GM23248 (cell line): ENCODE results near the gene IGSF5. TPM values are rescaled to one million over a fixed set of nuclear protein-coding genes. Genes with fewer than 3 reads are reported as not detected.
"Not testable (repeated sequence)": the region's sequence is repeated elsewhere in the genome, so short reads cannot be mapped to it uniquely, and the experiment has no call there.

Experiments used
- DNase-seq: peaks from one replicate; pipeline ENCODE4 v3.0.0-alpha.2; 2015
- H2AFZ ChIP-seq: fragments of 200-600 bp; sonication (generic); 2 replicates; pipeline ENCODE4 v1.6.1; 2016; ENCODE audit warnings: antibody characterized with exemption
- H3F3A ChIP-seq: fragments of 200-600 bp; sonication (generic); 2 replicates; pipeline ENCODE4 v1.6.1; 2016; ENCODE audit warnings: mild to moderate bottlenecking, antibody characterized with exemption, mixed run types; ENCODE audit not compliant: insufficient read depth
- H3K27ac ChIP-seq: fragments of 200-600 bp; sonication (generic); 2 replicates; pipeline ENCODE4 v1.5.1; 2016; ENCODE audit warnings: mild to moderate bottlenecking
- H3K27me3 ChIP-seq: fragments of 200-600 bp; sonication (generic); replicated peaks from 2 replicates; pipeline ENCODE4 v1.6.1; 2016; ENCODE audit warnings: mild to moderate bottlenecking; ENCODE audit not compliant: insufficient read depth
- H3K36me3 ChIP-seq: fragments of 200-600 bp; sonication (generic); 2 replicates; pipeline ENCODE4 v1.6.1; 2016; ENCODE audit warnings: low read depth, mild to moderate bottlenecking
- H3K4me1 ChIP-seq: fragments of 200-600 bp; sonication (generic); 2 replicates; pipeline ENCODE4 v1.6.1; 2016; ENCODE audit warnings: mild to moderate bottlenecking; ENCODE audit not compliant: insufficient read depth
- H3K4me2 ChIP-seq: fragments of 200-600 bp; sonication (generic); one replicate; pipeline ENCODE4 v1.6.1; 2016; ENCODE audit warnings: mild to moderate bottlenecking; ENCODE audit not compliant: unreplicated experiment
- H3K4me3 ChIP-seq: fragments of 200-600 bp; sonication (generic); 2 replicates; pipeline ENCODE4 v1.5.1; 2016; ENCODE audit warnings: mild to moderate bottlenecking
- H3K79me2 ChIP-seq: fragments of 200-600 bp; sonication (generic); 2 replicates; pipeline ENCODE4 v1.6.1; 2016; ENCODE audit warnings: mild to moderate bottlenecking; ENCODE audit not compliant: insufficient read depth
- H3K9ac ChIP-seq: fragments of 200-600 bp; sonication (generic); 2 replicates; pipeline ENCODE4 v1.6.1; 2016; ENCODE audit warnings: mild to moderate bottlenecking
- H3K9me2 ChIP-seq: fragments of 200-600 bp; sonication (generic); 2 replicates; pipeline ENCODE4 v1.6.1; 2016; ENCODE audit warnings: mixed run types, mild to moderate bottlenecking, moderate library complexity; ENCODE audit not compliant: insufficient read depth
- H3K9me3 ChIP-seq: fragments of 200-600 bp; sonication (generic); one replicate; pipeline ENCODE4 v1.6.1; 2017; ENCODE audit warnings: low read depth
- H4K20me1 ChIP-seq: fragments of 200-600 bp; sonication (generic); 2 replicates; pipeline ENCODE4 v1.6.0; 2016; ENCODE audit not compliant: insufficient read depth
- EZH2 ChIP-seq: fragments of 200-600 bp; sonication (generic); IDR thresholded peaks from 2 replicates; pipeline ENCODE4 v1.6.1; 2018; ENCODE audit warnings: antibody characterized with exemption, mild to moderate bottlenecking; ENCODE audit not compliant: insufficient read depth, poor library complexity, severe bottlenecking
- EZH2phosphoT487 ChIP-seq: fragments of 200-600 bp; sonication (generic); IDR thresholded peaks from 2 replicates; pipeline ENCODE4 v1.6.1; 2018; ENCODE audit warnings: antibody characterized with exemption, moderate library complexity, mild to moderate bottlenecking, low read depth; ENCODE audit not compliant: insufficient read depth
- WGBS, 2 experiments: methylation state at CpG; one replicate each; pipeline ENCODE4 v1.1.6; 2015 to 2017; ENCODE audit warnings: low lambda C conversion rate in 2 of 2, low coverage in 1 of 2; ENCODE audit errors: missing lambda C conversion rate in 2 of 2; 5-methylcytosine and 5-hydroxymethylcytosine counted together
- in situ Hi-C: fragments of 300-500 bp; cut with MboI; formaldehyde crosslinking; loops from 2 replicates; pipeline ENCODE4 v1.15.0; 2020
- polyA plus RNA-seq: library from polyadenylated mRNA; unstranded; fragments of >200 nt; fragmentation: Nextera tagmentation; extraction: Ambion mirVana; gene quantifications from 2 replicates; pipeline ENCODE4 v1.2.1, GENCODE V29; 2016
- total RNA-seq: library from RNA; depleted of rRNA; stranded (reverse); fragments of >200 nt; shearing (Covaris generic); gene quantifications from 2 replicates; pipeline ENCODE4 v1.2.3, GENCODE V29; 2014; rRNA removed

The IGSF5 gene
- total RNA-seq (not detected in 2 replicates), polyA plus RNA-seq (not detected in 2 replicates)

DNA sequence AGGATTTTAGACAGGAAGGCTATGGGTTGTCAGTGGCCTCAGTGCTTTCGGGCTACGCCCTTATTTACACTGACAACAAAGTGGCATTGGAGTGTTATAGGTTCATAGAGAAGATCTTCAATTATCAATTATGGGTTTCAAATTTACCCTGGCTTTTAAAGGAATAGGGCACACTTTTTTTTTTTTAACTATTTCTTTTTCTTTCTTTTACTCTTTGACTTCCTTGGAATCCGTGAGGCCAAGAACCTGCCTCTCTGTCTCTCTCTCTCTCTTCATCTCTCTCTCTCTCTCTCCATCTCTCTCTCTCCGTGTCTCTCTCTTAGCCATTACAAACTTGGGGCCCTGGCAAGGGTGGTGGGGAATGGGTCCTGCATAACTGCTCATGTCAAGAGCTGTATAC lies at the start of gene IGSF5:
TSS of gene IGSF5 (plus strand) at position 301 of the 400 bp plus-strand sequence. CDS start 327 bp downstream, outside the sequence.
- H3K36me3 ChIP-seq, H3K4me1 ChIP-seq, H3K27ac ChIP-seq, H2AFZ ChIP-seq, H3K27me3 ChIP-seq, in situ Hi-C loops, H3K9me3 ChIP-seq, DNase-seq, H3K4me3 ChIP-seq, H3K4me2 ChIP-seq, H3F3A ChIP-seq, H3K9ac ChIP-seq, H3K79me2 ChIP-seq, H4K20me1 ChIP-seq, H3K9me2 ChIP-seq: not testable (repeated sequence)
- WGBS, 2 experiments: 29 to 34% methylated on average over 4 of the region's 4 CpGs

DNA sequence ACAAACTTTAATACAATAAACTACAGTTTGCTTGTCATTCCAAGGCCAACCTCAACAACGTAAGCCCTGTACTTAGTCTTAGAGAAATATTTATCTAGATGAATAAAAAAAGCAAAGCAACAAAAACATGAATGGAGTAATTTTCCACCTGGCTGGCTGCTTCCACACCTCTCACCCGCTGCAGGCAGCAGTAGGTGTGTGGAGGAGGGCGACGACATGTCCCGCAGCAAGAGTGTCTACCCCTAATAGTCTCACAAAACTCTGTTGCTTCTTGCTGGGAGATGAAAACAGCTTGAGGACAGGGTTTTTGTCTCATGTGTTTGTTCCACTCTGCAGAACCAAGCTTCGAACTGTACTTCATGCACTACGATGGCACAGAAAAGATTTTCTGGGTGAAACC lies 48.8 kb upstream of the IGSF5 start:
- Histone ChIP-seq H3K4me3 (no peak overlapping the region), H3K9me2 (no peaks in the 10 kb centered on the region), H3K9me3 (no peaks in the 10 kb centered on the region), H3K4me1 (no peaks in the 10 kb centered on the region), H3K36me3 (no peaks in the 10 kb centered on the region), H3K4me2 (no peak overlapping the region), H3K27me3 (no peaks in the 10 kb centered on the region), H3K9ac (no peak overlapping the region), H3K79me2 (no peaks in the 10 kb centered on the region), H4K20me1 (no peaks in the 10 kb centered on the region), H3F3A (no peaks in the 10 kb centered on the region), H3K27ac (no peak overlapping the region), H2AFZ (no peak overlapping the region)
- in situ Hi-C loops: no loop called here
- DNase-seq: no peak
- WGBS, 2 experiments: 23 to 25% methylated on average over 7 of the region's 7 CpGs
- TF ChIP-seq EZH2 (no peak), EZH2phosphoT487 (no peak)

DNA sequence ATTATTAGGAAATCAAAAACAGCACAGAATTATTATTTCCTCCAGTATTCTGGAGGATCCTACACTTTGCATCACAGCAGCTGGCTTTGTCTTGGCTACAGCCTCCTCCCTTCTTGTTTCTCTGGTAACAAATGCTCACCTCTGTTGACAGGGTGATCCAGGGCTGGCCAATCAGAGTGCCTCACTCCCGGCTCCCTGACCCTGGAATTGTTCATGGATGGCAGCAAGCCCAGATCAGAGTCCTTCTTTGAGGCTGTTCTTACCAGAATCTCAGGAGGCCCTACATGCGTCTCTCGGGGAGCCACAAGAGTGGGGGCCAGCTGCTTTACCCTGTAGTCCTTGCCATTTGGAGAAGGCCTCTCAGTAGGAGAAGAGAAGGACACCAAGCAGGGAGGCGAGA lies 48.4 kb upstream of the IGSF5 start:
- in situ Hi-C loops: no loop called here

DNA sequence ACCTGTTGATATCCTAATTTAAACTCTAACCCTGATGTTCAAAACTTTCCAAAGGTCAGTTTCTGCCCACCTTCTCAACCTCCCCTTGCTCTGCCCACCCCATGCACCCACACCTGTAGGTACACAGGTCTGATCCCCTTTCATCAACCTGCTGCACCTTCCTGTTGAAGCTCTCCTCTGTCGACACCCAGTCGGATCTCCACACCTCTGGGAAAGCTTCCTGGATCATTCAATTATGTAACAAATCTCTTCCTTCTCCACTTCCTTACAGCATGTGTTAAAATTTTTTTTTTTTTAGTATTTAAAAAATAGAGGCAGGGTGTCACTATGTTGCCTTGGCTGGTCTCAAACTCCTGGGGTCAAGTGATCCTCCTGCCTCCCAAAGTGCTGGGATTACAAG lies 44.7 kb upstream of the IGSF5 start:
- Histone ChIP-seq H3K27ac (no peak overlapping the region), H3K4me1 (no peaks in the 10 kb centered on the region), H3K4me2 (no peak overlapping the region), H2AFZ (no peak overlapping the region), H3F3A (no peaks in the 10 kb centered on the region), H3K9ac (no peak overlapping the region), H3K36me3 (no peaks in the 10 kb centered on the region), H3K79me2 (no peaks in the 10 kb centered on the region), H3K4me3 (no peak overlapping the region), H4K20me1 (no peaks in the 10 kb centered on the region), H3K27me3 (no peaks in the 10 kb centered on the region), H3K9me3 (no peaks in the 10 kb centered on the region), H3K9me2 (no peaks in the 10 kb centered on the region)
- TF ChIP-seq EZH2phosphoT487: no peak
- TF ChIP-seq EZH2: no peak
- DNase-seq: no peak
- WGBS, 2 experiments: 36 to 37% methylated on average over 2 of the region's 2 CpGs
- in situ Hi-C loops: no loop called here

More for the DNA sequence above, 48.4 kb upstream of the IGSF5 start:
- no peak for DNase-seq
- no peak for TF ChIP-seq EZH2phosphoT487
- TF ChIP-seq EZH2: no peak
- no peaks in the 10 kb centered on the region for H3F3A ChIP-seq
- H4K20me1 ChIP-seq: no peaks in the 10 kb centered on the region
- no peaks in the 10 kb centered on the region for H3K36me3 ChIP-seq
- H3K9me2 ChIP-seq: no peaks in the 10 kb centered on the region
- H3K4me1 ChIP-seq: no peaks in the 10 kb centered on the region
- H3K4me2 ChIP-seq: no peak overlapping the region
- no peak overlapping the region for H2AFZ ChIP-seq
- no peaks in the 10 kb centered on the region for H3K79me2 ChIP-seq
- no peak overlapping the region for H3K9ac ChIP-seq
- H3K4me3 ChIP-seq: no peak overlapping the region
- no peaks in the 10 kb centered on the region for H3K9me3 ChIP-seq
- WGBS, 2 experiments: 40% methylated on average over 4 of the region's 4 CpGs
- H3K27me3 ChIP-seq: no peaks in the 10 kb centered on the region
- no peak overlapping the region for H3K27ac ChIP-seq

DNA sequence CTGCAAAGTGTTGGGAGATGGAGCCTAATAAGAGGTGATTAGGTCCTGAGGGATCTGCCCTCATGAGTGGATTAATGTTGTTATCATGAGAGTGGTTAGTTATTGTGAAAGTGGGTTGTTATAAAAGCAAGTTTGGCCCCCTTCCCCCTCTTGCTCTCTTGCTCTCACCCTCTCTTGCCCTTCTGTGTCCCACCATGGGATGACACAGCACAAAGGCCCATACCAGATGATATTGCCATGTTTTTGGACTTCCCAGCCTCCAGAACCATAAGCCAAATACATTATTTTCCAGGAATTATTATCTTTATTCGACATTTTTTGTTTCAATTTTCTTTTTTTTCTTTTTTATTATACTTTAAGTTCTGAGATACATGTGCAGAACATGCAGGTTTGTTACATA lies 41.4 kb upstream of the IGSF5 start:
- WGBS, 2 experiments: 17 to 26% methylated on average over 1 of the region's 1 CpG
- Histone ChIP-seq H3F3A (no peaks in the 10 kb centered on the region), H3K4me3 (no peak overlapping the region), H2AFZ (no peak overlapping the region), H3K9me2 (no peaks in the 10 kb centered on the region), H3K4me2 (no peak overlapping the region), H3K79me2 (no peaks in the 10 kb centered on the region), H3K9me3 (no peaks in the 10 kb centered on the region), H3K4me1 (no peaks in the 10 kb centered on the region), H3K27me3 (no peaks in the 10 kb centered on the region), H3K27ac (no peak overlapping the region), H3K9ac (no peak overlapping the region), H3K36me3 (no peaks in the 10 kb centered on the region), H4K20me1 (no peaks in the 10 kb centered on the region)
- TF ChIP-seq EZH2 (no peak), EZH2phosphoT487 (no peak)
- in situ Hi-C loops: no loop called here
- DNase-seq: no peak
